Measurements from ENCODE around the gene GAS6.
"Not testable (repeated sequence)": the region's sequence is repeated elsewhere in the genome, so short reads cannot be mapped to it uniquely, and the experiment has no call there.

GAS6 gene

DNA sequence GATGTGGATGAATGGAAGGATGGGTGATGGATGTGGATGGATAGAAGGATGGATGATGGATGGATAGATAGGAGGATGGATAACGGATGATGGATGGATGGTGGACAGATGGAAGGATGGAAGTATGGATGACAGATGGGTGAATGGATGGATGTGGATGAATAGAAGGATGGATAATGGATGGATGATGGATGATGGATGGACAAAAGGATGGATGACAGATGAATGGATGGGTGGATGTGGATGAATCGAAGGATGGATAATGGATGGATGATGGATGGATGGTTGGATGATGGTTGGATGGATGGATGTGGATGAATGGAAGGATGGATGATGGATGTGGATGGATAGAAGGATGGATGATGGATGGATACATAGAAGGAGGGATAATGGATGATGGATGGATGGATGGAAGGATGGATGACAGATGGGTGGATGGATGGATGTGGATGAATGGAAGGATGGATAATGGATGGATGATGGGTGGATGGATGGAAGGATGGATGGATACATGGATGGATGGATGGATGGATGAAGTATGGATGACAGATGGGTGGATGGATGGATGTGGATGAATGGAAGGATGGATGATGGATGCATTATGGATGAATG is 65.6 kb downstream of the GAS6 start:
- no peak for TF ChIP-seq CTCF (IDR thresholded peaks at IDR 0.05; ENCODE audit: low read depth, low read length)
- no peak overlapping the region for H3K4me3 ChIP-seq (ENCODE audit: low read depth, low read length)

- H3K4me3 ChIP-seq (ENCODE audit: low read depth, low read length): no peak overlapping the region
- no peak for TF ChIP-seq CTCF (IDR thresholded peaks at IDR 0.05; ENCODE audit: low read depth, low read length)
Measured at GRCh38 chr13:113796964-113797676, 66.8 kb downstream of the GAS6 start.

DNA sequence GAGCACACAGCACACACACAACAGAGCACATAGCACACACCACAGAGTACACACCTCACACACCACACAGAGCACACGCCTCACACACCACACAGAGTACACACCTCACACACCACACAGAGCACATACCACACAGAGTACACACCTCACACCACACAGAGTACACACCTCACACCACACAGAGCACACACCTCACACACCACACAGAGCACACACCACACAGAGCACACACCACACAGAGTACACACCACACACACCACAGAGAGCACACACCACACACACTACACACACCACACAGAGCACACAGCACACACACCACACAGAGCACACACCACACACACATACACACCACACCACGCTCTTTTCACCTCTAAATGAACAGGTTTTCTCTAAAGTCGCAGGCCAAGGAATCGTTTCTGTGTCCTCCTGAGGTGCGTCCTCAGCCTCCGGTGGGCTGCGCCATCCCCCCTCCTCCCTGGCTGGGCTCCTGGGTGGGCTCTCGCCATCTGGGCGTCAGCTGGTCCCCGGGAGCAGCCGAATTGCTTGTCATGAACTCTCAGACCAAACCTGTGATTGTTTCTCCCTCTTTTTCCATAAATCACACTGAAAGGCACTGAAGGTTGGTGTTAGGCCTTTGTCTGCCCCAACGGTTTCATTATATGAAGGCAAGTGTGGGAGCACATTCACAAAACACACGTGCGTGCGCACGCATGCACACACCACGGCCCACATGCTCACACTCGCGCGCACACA is 67.5 kb downstream of the GAS6 start:
- no peak overlapping the region for H3K4me3 ChIP-seq (ENCODE audit: low read depth, low read length)
- TF ChIP-seq CTCF (IDR thresholded peaks at IDR 0.05; ENCODE audit: low read depth, low read length): no peak

DNA sequence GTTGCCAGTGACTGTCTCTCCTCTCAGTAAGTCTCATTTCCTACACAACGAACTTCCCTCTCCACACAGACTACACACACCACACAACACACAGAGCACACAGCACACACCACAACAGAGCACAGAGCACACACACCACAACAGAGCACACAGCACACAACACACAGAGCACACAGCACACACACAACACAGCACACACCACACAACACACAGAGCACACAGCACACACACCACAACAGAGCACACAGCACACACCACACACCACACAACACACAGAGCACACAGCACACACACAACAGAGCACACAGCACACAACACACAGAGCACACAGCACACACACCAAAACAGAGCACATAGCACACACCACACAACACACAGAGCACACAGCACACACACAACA is 68.5 kb downstream of the GAS6 start:
- H3K4me3 ChIP-seq (ENCODE audit: low read depth, low read length): not testable (repeated sequence)

DNA sequence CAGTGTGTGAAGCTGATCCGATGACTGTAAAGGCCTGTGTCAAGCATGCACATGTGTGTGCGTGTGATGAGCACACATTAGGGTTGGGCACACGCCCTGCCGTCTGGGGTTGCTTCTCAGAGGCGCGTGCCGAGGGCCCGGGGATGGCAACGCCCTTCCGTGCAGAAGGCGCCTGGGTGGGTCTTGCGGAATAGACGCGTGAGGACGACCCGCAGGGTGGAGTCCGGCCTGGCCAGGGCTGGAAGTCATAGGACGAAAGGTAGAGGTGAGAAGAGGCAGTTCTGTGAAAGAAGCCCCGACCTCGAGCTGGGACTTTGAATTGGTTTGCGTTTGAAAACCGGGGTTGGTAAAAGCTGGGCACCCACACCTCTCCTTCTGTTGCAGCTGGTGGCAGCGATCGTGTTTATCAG is 69.1 kb downstream of the GAS6 start:
- no peak overlapping the region for H3K4me3 ChIP-seq (ENCODE audit: low read depth, low read length)
- no peak for TF ChIP-seq CTCF (IDR thresholded peaks at IDR 0.05; ENCODE audit: low read depth, low read length)

GRCh38 chr13:113794086-113794485 is 69.8 kb downstream of the GAS6 start:
- no peak overlapping the region for H3K4me3 ChIP-seq (ENCODE audit: low read depth, low read length)
- TF ChIP-seq CTCF (IDR thresholded peaks at IDR 0.05; ENCODE audit: low read depth, low read length): no peak

- H3K4me3 ChIP-seq (ENCODE audit: low read depth, low read length): no peak overlapping the region
- no peak for TF ChIP-seq CTCF (IDR thresholded peaks at IDR 0.05; ENCODE audit: low read depth, low read length)
Measured at GRCh38 chr13:113793718-113794085, 70.2 kb downstream of the GAS6 start.
